Vagina (tissue), 2 donors: Measurements from ENCODE around the gene LHX2.

Experiments used
- POLR2A ChIP-seq, 2 donors: fragments of 450-650 bp; IDR thresholded peaks; one replicate each; pipeline ENCODE4 v1.6.1; 2017; ENCODE audit warnings: antibody characterized with exemption in 2 of 2, mild to moderate bottlenecking in 2 of 2, moderate library complexity in 2 of 2
- TF ChIP-seq, protein P1 (sequence below), 3 experiments: fragments of 450-650 bp in 2 of 3; fragments of 200-600 bp in 1 of 3; sonication (generic) in 1 of 3; IDR thresholded peaks; one replicate each; pipeline ENCODE4 v1.5.1; 2017 to 2019; ENCODE audit warnings: antibody characterized with exemption in 3 of 3, mild to moderate bottlenecking in 2 of 3, moderate library complexity in 2 of 3

DNA sequence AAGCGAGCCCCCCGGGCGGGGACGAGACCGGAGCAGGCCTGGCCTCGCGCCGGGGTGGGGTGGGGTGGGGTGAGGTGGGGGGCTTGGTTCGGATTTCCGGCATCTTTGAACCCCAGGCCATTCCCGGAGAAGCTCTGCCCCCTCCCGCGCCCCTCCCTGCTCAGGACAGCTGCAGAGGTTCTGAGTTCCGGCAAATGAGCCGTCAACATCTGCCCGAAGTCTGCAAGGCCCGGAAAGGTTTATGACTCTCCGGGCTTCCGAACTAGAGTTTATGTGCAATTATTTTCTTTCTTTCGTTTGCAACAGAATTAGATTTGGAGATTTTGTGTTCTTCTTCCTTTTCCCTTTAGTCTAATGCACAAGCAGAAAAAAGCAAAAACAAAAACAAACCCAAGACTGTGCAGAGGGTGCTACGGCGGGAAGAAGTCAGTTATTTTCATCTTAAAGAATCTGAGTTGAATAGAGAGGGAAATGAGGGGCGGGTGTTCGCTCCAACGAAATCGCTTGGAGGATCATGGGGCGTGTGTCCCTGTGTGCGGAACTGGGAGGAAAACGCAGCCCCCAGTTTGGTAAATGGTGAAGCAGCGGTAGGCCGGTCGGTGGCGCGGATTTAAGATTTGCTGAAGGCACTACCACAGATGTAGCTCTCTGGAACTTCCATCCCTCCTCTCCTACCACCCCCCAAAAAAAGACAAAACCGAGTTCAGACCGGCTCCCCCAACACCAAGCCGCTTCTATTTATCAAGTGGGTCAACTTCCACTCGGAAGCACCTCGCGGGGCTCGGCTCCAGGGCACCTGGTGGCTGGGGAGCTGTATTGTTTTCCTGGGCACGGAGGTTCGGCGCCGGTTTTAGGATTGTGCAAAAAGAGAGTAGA lies 4.8 kb downstream of the LHX2 start:
- TF ChIP-seq, protein P1, sequence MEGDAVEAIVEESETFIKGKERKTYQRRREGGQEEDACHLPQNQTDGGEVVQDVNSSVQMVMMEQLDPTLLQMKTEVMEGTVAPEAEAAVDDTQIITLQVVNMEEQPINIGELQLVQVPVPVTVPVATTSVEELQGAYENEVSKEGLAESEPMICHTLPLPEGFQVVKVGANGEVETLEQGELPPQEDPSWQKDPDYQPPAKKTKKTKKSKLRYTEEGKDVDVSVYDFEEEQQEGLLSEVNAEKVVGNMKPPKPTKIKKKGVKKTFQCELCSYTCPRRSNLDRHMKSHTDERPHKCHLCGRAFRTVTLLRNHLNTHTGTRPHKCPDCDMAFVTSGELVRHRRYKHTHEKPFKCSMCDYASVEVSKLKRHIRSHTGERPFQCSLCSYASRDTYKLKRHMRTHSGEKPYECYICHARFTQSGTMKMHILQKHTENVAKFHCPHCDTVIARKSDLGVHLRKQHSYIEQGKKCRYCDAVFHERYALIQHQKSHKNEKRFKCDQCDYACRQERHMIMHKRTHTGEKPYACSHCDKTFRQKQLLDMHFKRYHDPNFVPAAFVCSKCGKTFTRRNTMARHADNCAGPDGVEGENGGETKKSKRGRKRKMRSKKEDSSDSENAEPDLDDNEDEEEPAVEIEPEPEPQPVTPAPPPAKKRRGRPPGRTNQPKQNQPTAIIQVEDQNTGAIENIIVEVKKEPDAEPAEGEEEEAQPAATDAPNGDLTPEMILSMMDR (IDR thresholded peaks at IDR 0.05): no peak
- TF ChIP-seq POLR2A (IDR thresholded peaks at IDR 0.05): no peak
